NT2/D1 (cell line): Measurements from ENCODE around the gene SCN9A.

ENCODE experiments used
- YY1 ChIP-seq: IDR thresholded peaks from 2 replicates; pipeline ENCODE4 v1.6.1; 2011; ENCODE audit not compliant: insufficient read length, insufficient read depth
- ZNF274 ChIP-seq: IDR thresholded peaks from 2 replicates; pipeline ENCODE4 v1.6.1; 2011; ENCODE audit warnings: mild to moderate bottlenecking, low read depth, low read length

- TF ChIP-seq ZNF274 (no peak), YY1 (no peak)
Measured at GRCh38 chr2:166406374-166406773, 30.6 kb upstream of the SCN9A start.
